Adrenal gland (tissue), 12 donors: ENCODE data around the gene SLC29A3. TPM values are rescaled to one million over a fixed set of nuclear protein-coding genes. Genes with fewer than 3 reads are reported as not detected.
A peak's percentile ranks its signal among the peaks of the same experiment; 100 is the strongest.

ENCODE experiments used
- DNase-seq, 7 donors: peaks; one replicate each; pipeline ENCODE4 v3.0.0-alpha.2; 2019 to 2020
- H3K27ac ChIP-seq, 5 donors: fragments of 200-600 bp; sonication (generic) in 4 of 5; 1 replicate in 3 of 5; 2 replicates in 2 of 5; pipeline versions ENCODE4 v1.5.1 to v1.8.0; 2016 to 2020; ENCODE audit warnings: mild to moderate bottlenecking in 1 of 5
- H3K27me3 ChIP-seq: fragments of 200-600 bp; 2 replicates; pipeline ENCODE4 v1.8.0; 2021
- H3K36me3 ChIP-seq, 2 donors: fragments of 200-600 bp; replicated peaks in 1 of 2; 1 replicate in 1 of 2; 2 replicates in 1 of 2; pipeline versions ENCODE4 v1.5.1 to v1.8.0; 2018 to 2022
- H3K4me1 ChIP-seq, 2 donors: fragments of 200-600 bp; replicated peaks in 1 of 2; 1 replicate in 1 of 2; 2 replicates in 1 of 2; pipeline versions ENCODE4 v1.5.1 to v1.8.0; 2018 to 2021
- H3K4me3 ChIP-seq, 4 donors: fragments of 200-600 bp; sonication (generic) in 3 of 4; one replicate each; pipeline ENCODE4 v1.5.1; 2016 to 2018
- H3K9me3 ChIP-seq, 3 donors: fragments of 200-600 bp; sonication (generic) in 1 of 3; replicated peaks in 1 of 3; 1 replicate in 2 of 3; 2 replicates in 1 of 3; pipeline versions ENCODE4 v1.5.1 to v1.8.0; 2016 to 2021
- CTCF ChIP-seq, 6 experiments: fragments of 450-650 bp in 4 of 6; fragments of 200-600 bp in 2 of 6; sonication (generic) in 1 of 6; IDR thresholded peaks; 1 replicate in 5 of 6; 2 replicates in 1 of 6; pipeline versions ENCODE4 v1.5.1 to v1.8.0; 2016 to 2021; ENCODE audit warnings: antibody characterized with exemption in 6 of 6, mild to moderate bottlenecking in 2 of 6, moderate library complexity in 1 of 6
- POLR2A ChIP-seq, 2 donors: fragments of 450-650 bp; IDR thresholded peaks; one replicate each; pipeline ENCODE4 v1.6.1; 2017; ENCODE audit warnings: antibody characterized with exemption in 2 of 2, mild to moderate bottlenecking in 2 of 2, moderate library complexity in 1 of 2
- WGBS, 4 donors: extraction: QIAGEN DNeasy Blood & Tissue Kit in 2 of 4; methylation state at CpG; one replicate each; pipeline versions ENCODE4 v1.1.5 to v1.1.7; 2013 to 2017; 5-methylcytosine and 5-hydroxymethylcytosine counted together
- intact Hi-C, 2 donors: fragments of 100-400 bp; cut with DNase I; formaldehyde crosslinking; loops; one replicate each; pipeline versions ENCODE4 v1.14.1 to v1.15.0; 2022 to 2023
- polyA plus RNA-seq, 3 donors: library from polyadenylated mRNA; stranded (reverse); fragments of 200-250 nt in 2 of 3; fragments of 350-450 nt in 1 of 3; fragmentation: Illumina TruSeq in 1 of 3; extraction: RNeasy Lipid Tissue Mini Kit (QIAGEN cat#74804) in 1 of 3; gene quantifications; one replicate each; pipeline ENCODE4 v1.2.3, GENCODE V29; 2013 to 2014
- total RNA-seq, 9 donors: library from RNA; depleted of rRNA in 4 of 9; stranded (reverse); fragments of >200 nt in 4 of 9; fragments of 120-200 nt in 1 of 9; fragmentation: NEBNext Ultra II Directional in 1 of 9; extraction: Animal tissue kit (Norgen Biotek cat#: 25700) in 1 of 9; gene quantifications; one replicate each; pipeline versions ENCODE4 v1.1.0 to v1.2.4, GENCODE V29; 2013 to 2023
- donor health status: healthy with polysubstance abuse.
- donor health status: Bipolar disorder and iron deficiency.
- donor health status: DM: yes; HTN: yes; CAD: no.
- donor health status: DM: no; HTN: no; CAD: no.
- donor health status: DM: no; HTN: no; CAD: no.
- donor health status: DM: yes; HTN: yes; CAD: no.

Gene SLC29A3
- total and polyA plus RNA-seq, 12 donors: 1.4 to 19.0 (median 3.9) TPM

GRCh38 chr10:71371750-71372166 is 52.7 kb downstream of the SLC29A3 start:
- H3K27ac ChIP-seq: peak overlapping the region in 1 of 5 donors; percentile 74
- intact Hi-C loops: loop anchor here in 1 of 2 donors (5.0 kb wide), 1 partner anchor 44 kb away; no protein-coding TSS in a partner anchor
- 49 to 58% (median 53%) methylated on average over 6 of the region's 6 CpGs for WGBS, 4 donors
- no peak overlapping the region for H3K4me3 ChIP-seq
- H3K4me1 ChIP-seq: peaks cover 0 to 5% of the 10 kb centered on the region in 2 donors
- no peak for DNase-seq
- no peak for TF ChIP-seq CTCF (IDR thresholded peaks at IDR 0.05)
- no peak for TF ChIP-seq POLR2A (IDR thresholded peaks at IDR 0.05)
- H3K9me3 ChIP-seq: no peaks in the 10 kb centered on the region
- no peaks in the 10 kb centered on the region for H3K36me3 ChIP-seq
- H3K27me3 ChIP-seq: no peaks in the 10 kb centered on the region

- Histone ChIP-seq H3K9me3 (no peaks in the 10 kb centered on the region), H3K4me1 (peaks cover 0 to 13% of the 10 kb centered on the region in 2 donors), H3K4me3 (no peak overlapping the region), H3K27ac (peak overlapping the region in 2 of 5 donors; percentile 32 to 74), H3K27me3 (no peaks in the 10 kb centered on the region), H3K36me3 (no peaks in the 10 kb centered on the region)
- TF ChIP-seq CTCF (IDR thresholded peaks at IDR 0.05): no peak
- TF ChIP-seq POLR2A (IDR thresholded peaks at IDR 0.05): no peak
- 63 to 66% (median 64%) methylated on average over 5 to 10 of the region's 10 CpGs for WGBS, 4 donors
- DNase-seq: no peak
- intact Hi-C loops: loop anchor here in 1 of 2 donors (5.0 kb wide), 1 partner anchor 46 kb away; no protein-coding TSS in a partner anchor
These were observed 53.9 kb downstream of the SLC29A3 start for GRCh38 chr10:71372882-71373495.

GRCh38 chr10:71374481-71375233 is 55.6 kb downstream of the SLC29A3 start:
- H3K27ac ChIP-seq: no peak overlapping the region
- 66 to 90% (median 82%) methylated on average over 11 of the region's 11 CpGs for WGBS, 4 donors
- no peaks in the 10 kb centered on the region for H3K9me3 ChIP-seq
- no peaks in the 10 kb centered on the region for H3K36me3 ChIP-seq
- no peaks in the 10 kb centered on the region for H3K27me3 ChIP-seq
- H3K4me3 ChIP-seq: no peak overlapping the region
- intact Hi-C loops: loop anchor here in 1 of 2 donors (5.0 kb wide), 1 partner anchor 47 kb away; no protein-coding TSS in a partner anchor
- no peak for DNase-seq
- peaks cover 0 to 13% of the 10 kb centered on the region in 2 donors for H3K4me1 ChIP-seq
- no peak for TF ChIP-seq CTCF (IDR thresholded peaks at IDR 0.05)
- no peak for TF ChIP-seq POLR2A (IDR thresholded peaks at IDR 0.05)

GRCh38 chr10:71375952-71376351 is 56.9 kb downstream of the SLC29A3 start:
- intact Hi-C loops: no loop called here
- Histone ChIP-seq H3K27me3 (no peaks in the 10 kb centered on the region), H3K4me1 (peaks cover 0 to 13% of the 10 kb centered on the region in 2 donors), H3K4me3 (no peak overlapping the region), H3K27ac (peak overlapping the region in 1 of 5 donors; percentile 2), H3K36me3 (no peaks in the 10 kb centered on the region), H3K9me3 (no peaks in the 10 kb centered on the region)
- TF ChIP-seq CTCF (IDR thresholded peaks at IDR 0.05): no peak
- no peak for DNase-seq
- WGBS, 4 donors: 49 to 59% (median 56%) methylated on average over 3 of the region's 3 CpGs
